HCT116 (cell line): Measurements from ENCODE around the gene PBX3. TPM values are rescaled to one million over a fixed set of nuclear protein-coding genes. Genes with fewer than 3 reads are reported as not detected.

ENCODE experiments used
- ATAC-seq: fragments of 200-7000 bp; cut with Tn5 transposase; 2 replicates; pipeline ENCODE4 v1.9.1; 2020; ENCODE audit warnings: mild to moderate bottlenecking, moderate library complexity
- BruUV-seq: library from RNA; stranded (reverse); fragments of 400-500 nt; replicated peaks from 2 replicates; lab custom pipeline; 2021; lab: Mats Ljungman, UMichigan
- CTCF ChIA-PET: fragments of 300-600 bp; sonication (Branson Sonifier 250); formaldehyde crosslinking; loops from one replicate; lab custom pipeline; 2021; ENCODE audit warnings: antibody characterized with exemption; lab: Charles Lee
- POLR2A ChIA-PET: fragments of 300-600, 350-600 bp; sonication (Branson Sonifier 250); formaldehyde crosslinking; loops from one replicate; lab custom pipeline; 2021; ENCODE audit warnings: antibody characterized with exemption; lab: Charles Lee
- RAD21 ChIA-PET, 2 experiments: fragments of 300-600 bp; sonication (Branson Sonifier 250); formaldehyde crosslinking; loops; one replicate each; lab custom pipeline; 2023; ENCODE audit warnings: low total read pairs in 2 of 2; ENCODE audit not compliant: uncharacterized antibody in 2 of 2, unreplicated experiment in 2 of 2, low non-redundant PET in 1 of 2; lab: Charles Lee
- DNase-seq: peaks from one replicate; pipeline ENCODE4 v3.0.0-alpha.2; 2010; ENCODE audit warnings: low read depth, low spot score
- H2AFZ ChIP-seq: fragments of 200-600 bp; shearing (Covaris generic), sonication (generic); 2 replicates; pipeline ENCODE4 v1.6.1; 2017; ENCODE audit warnings: low read depth, mixed run types, mixed read lengths, antibody characterized with exemption, low read length; ENCODE audit not compliant: poor library complexity, severe bottlenecking
- H3K27ac ChIP-seq: 2 replicates; pipeline ENCODE4 v1.5.1; 2012; ENCODE audit warnings: low read depth, low read length
- H3K27me3 ChIP-seq: fragments of 200-600 bp; sonication (generic); 2 replicates; pipeline ENCODE4 v1.6.1; 2016; ENCODE audit warnings: mixed run types, low read length, mixed read lengths; ENCODE audit not compliant: insufficient read depth
- H3K36me3 ChIP-seq, 2 experiments: fragments of 200-500 bp in 1 of 2; fragments of 200-600 bp in 1 of 2; sonication (Bioruptor generic) in 1 of 2; sonication (generic) in 1 of 2; 2 replicates each; pipeline versions ENCODE4 v1.5.1 to v1.6.1; 2014 to 2016; ENCODE audit warnings: low read length in 2 of 2, inconsistent platforms in 1 of 2, mixed read lengths in 1 of 2, mixed run types in 1 of 2; ENCODE audit not compliant: insufficient read depth in 2 of 2, control insufficient read depth in 1 of 2
- H3K4me1 ChIP-seq, 2 experiments: fragments of 200-600 bp in 1 of 2; sonication (generic) in 1 of 2; 2 replicates each; pipeline versions ENCODE4 v1.5.1 to v1.6.1; 2012 to 2017; ENCODE audit warnings: low read length in 2 of 2, inconsistent platforms in 1 of 2, mild to moderate bottlenecking in 1 of 2, mixed read lengths in 1 of 2, mixed run types in 1 of 2, moderate library complexity in 1 of 2; ENCODE audit not compliant: insufficient read depth in 2 of 2, control insufficient read depth in 1 of 2
- H3K4me2 ChIP-seq: fragments of 200-600 bp; sonication (generic); 2 replicates; pipeline ENCODE4 v1.6.1; 2017; ENCODE audit warnings: mixed run types, low read length, mixed read lengths
- H3K4me3 ChIP-seq, 2 experiments: fragments of 200-600 bp in 1 of 2; sonication (generic) in 1 of 2; replicated peaks in 1 of 2; 2 replicates each; pipeline ENCODE4 v1.5.1; 2011 to 2016; ENCODE audit warnings: low read length in 2 of 2, control low read depth in 1 of 2, low read depth in 1 of 2, mild to moderate bottlenecking in 1 of 2, mixed read lengths in 1 of 2, mixed run types in 1 of 2
- H3K79me2 ChIP-seq: fragments of 200-600 bp; sonication (generic); 2 replicates; pipeline ENCODE4 v1.6.1; 2017; ENCODE audit warnings: mild to moderate bottlenecking, mixed run types, low read length, moderate library complexity, mixed read lengths; ENCODE audit not compliant: insufficient read depth
- H3K9ac ChIP-seq: fragments of 200-600 bp; sonication (generic); 2 replicates; pipeline ENCODE4 v1.6.1; 2016; ENCODE audit warnings: low read length, mixed read lengths
- H3K9me2 ChIP-seq: fragments of 200-600 bp; sonication (generic), shearing (Covaris generic); 2 replicates; pipeline ENCODE4 v1.6.1; 2017; ENCODE audit warnings: mixed run types, mild to moderate bottlenecking, moderate library complexity; ENCODE audit not compliant: insufficient read depth
- H3K9me3 ChIP-seq, 2 experiments: fragments of 200-500 bp in 1 of 2; fragments of 200-600 bp in 1 of 2; sonication (Bioruptor generic) in 1 of 2; sonication (generic) in 1 of 2; 2 replicates each; pipeline ENCODE4 v1.6.1; 2014 to 2017; ENCODE audit warnings: low read length in 2 of 2, mixed read lengths in 2 of 2, inconsistent platforms in 1 of 2, low read depth in 1 of 2, mild to moderate bottlenecking in 1 of 2, mixed run types in 1 of 2, moderate library complexity in 1 of 2; ENCODE audit not compliant: control insufficient read depth in 1 of 2, insufficient read depth in 1 of 2
- H4K20me1 ChIP-seq: fragments of 200-600 bp; sonication (generic), shearing (Covaris generic); 2 replicates; pipeline ENCODE4 v1.6.1; 2017; ENCODE audit warnings: mixed run types, mild to moderate bottlenecking, moderate library complexity; ENCODE audit not compliant: insufficient read depth
- CBX3 ChIP-seq: IDR thresholded peaks from 2 replicates; pipeline ENCODE4 v1.6.1; 2012; ENCODE audit warnings: low read depth
- EGR1 ChIP-seq: IDR thresholded peaks from 2 replicates; pipeline ENCODE4 v1.6.1; 2012; ENCODE audit warnings: low read depth
- EZH2 ChIP-seq: fragments of 200-600 bp; sonication (generic); IDR thresholded peaks from 2 replicates; pipeline ENCODE4 v1.6.1; 2017; ENCODE audit warnings: antibody characterized with exemption, mixed run types
- EZH2phosphoT487 ChIP-seq: fragments of 200-600 bp; IDR thresholded peaks from 2 replicates; pipeline ENCODE4 v1.6.1; 2018; ENCODE audit warnings: antibody characterized with exemption, borderline replicate concordance
- JUND ChIP-seq: IDR thresholded peaks from 2 replicates; pipeline ENCODE4 v1.6.1; 2012
- SIN3A ChIP-seq: IDR thresholded peaks from 2 replicates; pipeline ENCODE4 v1.6.1; 2012; ENCODE audit warnings: low read depth
- SP1 ChIP-seq: IDR thresholded peaks from 2 replicates; pipeline ENCODE4 v1.6.1; 2012; ENCODE audit warnings: low read depth
- TCF7L2 ChIP-seq: IDR thresholded peaks from 2 replicates; pipeline ENCODE4 v1.7.0; 2011; ENCODE audit warnings: borderline replicate concordance, inconsistent platforms; ENCODE audit not compliant: insufficient read depth, insufficient read length; ENCODE audit errors: extremely low read depth
- ZFX ChIP-seq: fragments of 450-650 bp; IDR thresholded peaks from 2 replicates; pipeline ENCODE4 v1.6.1; 2017
- ZNF274 ChIP-seq: fragments of 200-500 bp; sonication (Bioruptor generic); IDR thresholded peaks from 2 replicates; pipeline ENCODE4 v1.6.1; 2014; ENCODE audit warnings: mild to moderate bottlenecking, low read depth, low read length, inconsistent platforms
- intact Hi-C: fragments of 100-400 bp; cut with micrococcal nuclease; formaldehyde crosslinking; loops from 2 replicates; pipeline ENCODE4 v1.10.0; 2022
- total RNA-seq: library from RNA; stranded (reverse); gene quantifications from one replicate; pipeline ENCODE4 v1.2.1, GENCODE V29; 2021; ENCODE audit not compliant: unreplicated experiment
- TF ChIP-seq, protein P1 (sequence below): IDR thresholded peaks from 2 replicates; pipeline ENCODE4 v1.6.1; 2012
- TF ChIP-seq, protein P2 (sequence below), 3 experiments: fragments of 200-600 bp in 1 of 3; sonication (generic) in 1 of 3; IDR thresholded peaks in 2 of 3; conservative IDR thresholded peaks in 1 of 3; 2 replicates each; pipeline ENCODE4 v1.5.1; 2012 to 2017; ENCODE audit warnings: low read depth in 2 of 3, low read length in 2 of 3, antibody characterized with exemption in 1 of 3, borderline replicate concordance in 1 of 3, control low read depth in 1 of 3, mild to moderate bottlenecking in 1 of 3, mixed read lengths in 1 of 3, mixed run types in 1 of 3, moderate library complexity in 1 of 3; ENCODE audit not compliant: insufficient read depth in 1 of 3
- TF ChIP-seq, protein P3 (sequence below): IDR thresholded peaks from 2 replicates; pipeline ENCODE4 v1.6.1; 2012; ENCODE audit warnings: low read depth
- TF ChIP-seq, protein P4 (sequence below): IDR thresholded peaks from 2 replicates; pipeline ENCODE4 v1.6.1; 2011; ENCODE audit warnings: mild to moderate bottlenecking, low read length, moderate library complexity; ENCODE audit not compliant: insufficient replicate concordance; ENCODE audit errors: extremely low read depth

Gene PBX3
- total RNA-seq, 1 experiment from 2014 or later, result 13.5 TPM

DNA sequence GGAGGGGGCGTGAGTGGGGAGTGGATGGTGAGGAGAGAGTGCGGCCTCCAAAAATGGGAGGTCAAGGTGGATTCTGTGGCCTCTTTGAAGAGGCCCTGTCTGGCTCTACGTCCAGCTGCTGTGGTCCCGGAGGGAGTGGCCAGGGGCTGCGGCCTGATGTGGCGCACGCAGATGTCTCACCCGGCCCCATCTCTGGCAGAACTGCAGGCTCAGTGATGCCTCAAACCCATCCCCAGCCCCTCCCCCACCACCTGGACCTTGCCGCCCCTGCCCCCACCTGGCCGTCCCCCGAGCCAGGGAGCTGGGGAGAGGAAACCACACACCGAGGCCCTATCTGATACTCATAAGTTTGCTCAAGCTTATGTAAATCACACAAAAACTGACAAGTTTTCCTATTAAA is 267.6 kb downstream of the PBX3 start:
- no peak overlapping the region for H3K27ac ChIP-seq
- no peak overlapping the region for H2AFZ ChIP-seq
- TF ChIP-seq ZNF274 (no peak), SIN3A (no peak), EZH2 (no peak), JUND (no peak), EGR1 (no peak), CBX3 (no peak)
- TF ChIP-seq, protein P1, sequence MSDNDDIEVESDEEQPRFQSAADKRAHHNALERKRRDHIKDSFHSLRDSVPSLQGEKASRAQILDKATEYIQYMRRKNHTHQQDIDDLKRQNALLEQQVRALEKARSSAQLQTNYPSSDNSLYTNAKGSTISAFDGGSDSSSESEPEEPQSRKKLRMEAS, result no peak
- DNase-seq (no peak), ATAC-seq (no peak)
- no peaks in the 10 kb centered on the region for H3K27me3 ChIP-seq
- no TSS peak for BruUV-seq
- no peak overlapping the region for H3K4me3 ChIP-seq
- H3K79me2 ChIP-seq, result no peaks in the 10 kb centered on the region
- H3K9me3 ChIP-seq, result peaks cover 0 to 1% of the 10 kb centered on the region in 2 experiments; a peak in 1 of 4 replicates
- H3K9me2 ChIP-seq, result no peaks in the 10 kb centered on the region
- intact Hi-C loops, result no loop called here
- no peaks in the 10 kb centered on the region for H3K4me1 ChIP-seq
- no peak overlapping the region for H3K9ac ChIP-seq
- CTCF ChIA-PET, result no interaction called here
- H3K4me2 ChIP-seq, result no peak overlapping the region
- no peaks in the 10 kb centered on the region for H3K36me3 ChIP-seq
- no peaks in the 10 kb centered on the region for H4K20me1 ChIP-seq
- POLR2A ChIA-PET, result no interaction called here
- RAD21 ChIA-PET, result no interaction called here

DNA sequence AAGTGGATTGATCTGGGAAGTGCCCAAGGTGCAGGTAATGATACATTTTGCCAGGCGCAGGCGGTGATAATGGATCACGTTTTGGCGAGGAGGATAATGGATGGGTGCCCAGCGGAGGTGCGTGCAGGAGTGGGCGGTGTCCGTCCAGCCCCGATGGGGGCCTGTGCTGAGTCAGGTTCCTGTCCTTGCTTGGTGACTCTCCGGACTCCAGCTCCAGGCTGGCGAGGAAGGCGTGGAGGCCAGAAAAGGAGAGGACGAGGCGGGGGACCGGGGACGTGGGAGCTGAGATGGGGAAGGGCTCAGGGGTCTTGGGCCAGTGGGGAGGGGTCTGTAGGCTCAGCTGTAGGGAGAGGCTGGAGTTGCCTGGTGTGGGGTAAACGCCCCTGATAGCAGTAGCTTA is 268.3 kb downstream of the PBX3 start:
- no peak overlapping the region for H3K4me2 ChIP-seq
- ChIA-PET POLR2A (no interaction called here), CTCF (no interaction called here), RAD21 (no interaction called here)
- no peak overlapping the region for H3K27ac ChIP-seq
- H3K4me3 ChIP-seq, result no peak overlapping the region
- no peak for DNase-seq
- no peaks in the 10 kb centered on the region for H4K20me1 ChIP-seq
- H2AFZ ChIP-seq, result no peak overlapping the region
- H3K27me3 ChIP-seq, result no peaks in the 10 kb centered on the region
- H3K4me1 ChIP-seq, result no peaks in the 10 kb centered on the region
- H3K9me3 ChIP-seq, result no peaks in the 10 kb centered on the region
- H3K79me2 ChIP-seq, result no peaks in the 10 kb centered on the region
- H3K9me2 ChIP-seq, result no peaks in the 10 kb centered on the region
- BruUV-seq, result no TSS peak
- no peaks in the 10 kb centered on the region for H3K36me3 ChIP-seq
- intact Hi-C loops, result no loop called here
- no peak for ATAC-seq
- H3K9ac ChIP-seq, result no peak overlapping the region
- no peak for TF ChIP-seq ZFX
- TF ChIP-seq, protein P2, sequence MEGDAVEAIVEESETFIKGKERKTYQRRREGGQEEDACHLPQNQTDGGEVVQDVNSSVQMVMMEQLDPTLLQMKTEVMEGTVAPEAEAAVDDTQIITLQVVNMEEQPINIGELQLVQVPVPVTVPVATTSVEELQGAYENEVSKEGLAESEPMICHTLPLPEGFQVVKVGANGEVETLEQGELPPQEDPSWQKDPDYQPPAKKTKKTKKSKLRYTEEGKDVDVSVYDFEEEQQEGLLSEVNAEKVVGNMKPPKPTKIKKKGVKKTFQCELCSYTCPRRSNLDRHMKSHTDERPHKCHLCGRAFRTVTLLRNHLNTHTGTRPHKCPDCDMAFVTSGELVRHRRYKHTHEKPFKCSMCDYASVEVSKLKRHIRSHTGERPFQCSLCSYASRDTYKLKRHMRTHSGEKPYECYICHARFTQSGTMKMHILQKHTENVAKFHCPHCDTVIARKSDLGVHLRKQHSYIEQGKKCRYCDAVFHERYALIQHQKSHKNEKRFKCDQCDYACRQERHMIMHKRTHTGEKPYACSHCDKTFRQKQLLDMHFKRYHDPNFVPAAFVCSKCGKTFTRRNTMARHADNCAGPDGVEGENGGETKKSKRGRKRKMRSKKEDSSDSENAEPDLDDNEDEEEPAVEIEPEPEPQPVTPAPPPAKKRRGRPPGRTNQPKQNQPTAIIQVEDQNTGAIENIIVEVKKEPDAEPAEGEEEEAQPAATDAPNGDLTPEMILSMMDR (IDR thresholded peaks at IDR 0.05 in 2 of 3, conservative IDR thresholded peaks at IDR 0.05 in 1 of 3; ENCODE audit: borderline replicate concordance in 1 of 3, insufficient read depth in 1 of 3, low read depth in 2 of 3, low read length in 2 of 3), result no peak
- TF ChIP-seq TCF7L2, result no peak
- TF ChIP-seq SP1, result no peak
- TF ChIP-seq SIN3A, result no peak
- TF ChIP-seq, protein P3, sequence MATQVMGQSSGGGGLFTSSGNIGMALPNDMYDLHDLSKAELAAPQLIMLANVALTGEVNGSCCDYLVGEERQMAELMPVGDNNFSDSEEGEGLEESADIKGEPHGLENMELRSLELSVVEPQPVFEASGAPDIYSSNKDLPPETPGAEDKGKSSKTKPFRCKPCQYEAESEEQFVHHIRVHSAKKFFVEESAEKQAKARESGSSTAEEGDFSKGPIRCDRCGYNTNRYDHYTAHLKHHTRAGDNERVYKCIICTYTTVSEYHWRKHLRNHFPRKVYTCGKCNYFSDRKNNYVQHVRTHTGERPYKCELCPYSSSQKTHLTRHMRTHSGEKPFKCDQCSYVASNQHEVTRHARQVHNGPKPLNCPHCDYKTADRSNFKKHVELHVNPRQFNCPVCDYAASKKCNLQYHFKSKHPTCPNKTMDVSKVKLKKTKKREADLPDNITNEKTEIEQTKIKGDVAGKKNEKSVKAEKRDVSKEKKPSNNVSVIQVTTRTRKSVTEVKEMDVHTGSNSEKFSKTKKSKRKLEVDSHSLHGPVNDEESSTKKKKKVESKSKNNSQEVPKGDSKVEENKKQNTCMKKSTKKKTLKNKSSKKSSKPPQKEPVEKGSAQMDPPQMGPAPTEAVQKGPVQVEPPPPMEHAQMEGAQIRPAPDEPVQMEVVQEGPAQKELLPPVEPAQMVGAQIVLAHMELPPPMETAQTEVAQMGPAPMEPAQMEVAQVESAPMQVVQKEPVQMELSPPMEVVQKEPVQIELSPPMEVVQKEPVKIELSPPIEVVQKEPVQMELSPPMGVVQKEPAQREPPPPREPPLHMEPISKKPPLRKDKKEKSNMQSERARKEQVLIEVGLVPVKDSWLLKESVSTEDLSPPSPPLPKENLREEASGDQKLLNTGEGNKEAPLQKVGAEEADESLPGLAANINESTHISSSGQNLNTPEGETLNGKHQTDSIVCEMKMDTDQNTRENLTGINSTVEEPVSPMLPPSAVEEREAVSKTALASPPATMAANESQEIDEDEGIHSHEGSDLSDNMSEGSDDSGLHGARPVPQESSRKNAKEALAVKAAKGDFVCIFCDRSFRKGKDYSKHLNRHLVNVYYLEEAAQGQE, result no peak
- TF ChIP-seq EZH2phosphoT487, result no peak
- TF ChIP-seq, protein P4, sequence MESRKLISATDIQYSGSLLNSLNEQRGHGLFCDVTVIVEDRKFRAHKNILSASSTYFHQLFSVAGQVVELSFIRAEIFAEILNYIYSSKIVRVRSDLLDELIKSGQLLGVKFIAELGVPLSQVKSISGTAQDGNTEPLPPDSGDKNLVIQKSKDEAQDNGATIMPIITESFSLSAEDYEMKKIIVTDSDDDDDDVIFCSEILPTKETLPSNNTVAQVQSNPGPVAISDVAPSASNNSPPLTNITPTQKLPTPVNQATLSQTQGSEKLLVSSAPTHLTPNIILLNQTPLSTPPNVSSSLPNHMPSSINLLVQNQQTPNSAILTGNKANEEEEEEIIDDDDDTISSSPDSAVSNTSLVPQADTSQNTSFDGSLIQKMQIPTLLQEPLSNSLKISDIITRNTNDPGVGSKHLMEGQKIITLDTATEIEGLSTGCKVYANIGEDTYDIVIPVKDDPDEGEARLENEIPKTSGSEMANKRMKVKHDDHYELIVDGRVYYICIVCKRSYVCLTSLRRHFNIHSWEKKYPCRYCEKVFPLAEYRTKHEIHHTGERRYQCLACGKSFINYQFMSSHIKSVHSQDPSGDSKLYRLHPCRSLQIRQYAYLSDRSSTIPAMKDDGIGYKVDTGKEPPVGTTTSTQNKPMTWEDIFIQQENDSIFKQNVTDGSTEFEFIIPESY, result no peak
